B cell (primary cell): ENCODE results near the gene CTNNA1. TPM values are rescaled to one million over a fixed set of nuclear protein-coding genes. Genes with fewer than 3 reads are reported as not detected.

Source experiments
- ATAC-seq: fragments of 200-7000 bp; cut with Tn5 transposase; one replicate; pipeline ENCODE4 v1.10.0; 2021; ENCODE audit warnings: low read depth, mild to moderate bottlenecking, moderate number of reproducible peaks, moderate library complexity
- CTCF ChIA-PET: fragments of 350-600 bp; sonication (Branson Sonifier 250); formaldehyde crosslinking; loops from one replicate; lab custom pipeline; 2021; ENCODE audit warnings: antibody characterized with exemption, inconsistent platforms; lab: Charles Lee
- POLR2A ChIA-PET: fragments of 350-600 bp; sonication (Branson Sonifier 250); formaldehyde crosslinking; loops from one replicate; lab custom pipeline; 2021; ENCODE audit warnings: antibody characterized with exemption; lab: Charles Lee
- DNase-seq: peaks from one replicate; pipeline ENCODE4 v3.0.0; 2013
- H2AFZ ChIP-seq: 2 replicates; pipeline ENCODE4 v1.6.1; 2012; ENCODE audit warnings: mild to moderate bottlenecking, low read depth, low read length; ENCODE audit not compliant: insufficient read depth, poor library complexity, severe bottlenecking
- H3K27ac ChIP-seq, 2 donors: 1 replicate in 1 of 2; 2 replicates in 1 of 2; pipeline ENCODE4 v1.5.1; 2012 to 2013; ENCODE audit warnings: low read length in 2 of 2, mild to moderate bottlenecking in 2 of 2, moderate library complexity in 1 of 2
- H3K27me3 ChIP-seq, 4 experiments: fragments of 200-600 bp in 1 of 4; sonication (generic) in 1 of 4; replicated peaks in 1 of 4; 1 replicate in 2 of 4; 2 replicates in 2 of 4; pipeline versions ENCODE4 v1.6.1 to v1.7.0; 2013 to 2016; ENCODE audit warnings: low read length in 3 of 4, mild to moderate bottlenecking in 2 of 4, mixed read lengths in 1 of 4, moderate library complexity in 1 of 4; ENCODE audit not compliant: insufficient read depth in 4 of 4, control insufficient read depth in 3 of 4; ENCODE audit errors: control extremely low read depth in 1 of 4
- H3K36me3 ChIP-seq, 2 experiments: replicated peaks in 1 of 2; 1 replicate in 1 of 2; 2 replicates in 1 of 2; pipeline versions ENCODE4 v1.6.1 to v1.7.1; 2013; ENCODE audit warnings: low read length in 1 of 2; ENCODE audit not compliant: insufficient read depth in 2 of 2, control insufficient read depth in 1 of 2; ENCODE audit errors: control extremely low read depth in 1 of 2, extremely low read depth in 1 of 2
- H3K4me1 ChIP-seq, 2 donors: fragments of 200-600 bp in 1 of 2; sonication (generic) in 1 of 2; 1 replicate in 1 of 2; 2 replicates in 1 of 2; pipeline versions ENCODE4 v1.5.1 to v1.6.1; 2013 to 2017; ENCODE audit warnings: low read length in 2 of 2; ENCODE audit not compliant: control insufficient read depth in 2 of 2, insufficient read depth in 2 of 2
- H3K4me2 ChIP-seq: replicated peaks from 2 replicates; pipeline ENCODE3; 2012; ENCODE audit warnings: mild to moderate bottlenecking, low read depth, low read length; ENCODE audit not compliant: poor library complexity, severe bottlenecking
- H3K4me3 ChIP-seq, 5 experiments: fragments of 200-600 bp in 1 of 5; sonication (generic) in 1 of 5; 1 replicate in 3 of 5; 2 replicates in 2 of 5; pipeline versions ENCODE4 v1.5.1 to v1.7.0; 2011 to 2016; ENCODE audit warnings: low read length in 4 of 5, mild to moderate bottlenecking in 4 of 5, low read depth in 2 of 5, control low read depth in 1 of 5, moderate library complexity in 1 of 5; ENCODE audit not compliant: insufficient read depth in 1 of 5; ENCODE audit errors: control extremely low read depth in 1 of 5, extremely low read depth in 1 of 5
- H3K79me2 ChIP-seq: fragments of 200-600 bp; sonication (generic); one replicate; pipeline ENCODE4 v1.6.0; 2016; ENCODE audit warnings: low read length; ENCODE audit not compliant: control insufficient read depth, insufficient read depth
- H3K9ac ChIP-seq: fragments of 200-600 bp; sonication (generic); 2 replicates; pipeline ENCODE4 v1.6.1; 2017; ENCODE audit warnings: mild to moderate bottlenecking, low read length, moderate library complexity
- H3K9me3 ChIP-seq, 3 donors: one replicate each; pipeline versions ENCODE4 v1.6.1 to v1.7.1; 2013; ENCODE audit warnings: low read length in 2 of 3; ENCODE audit not compliant: control insufficient read depth in 2 of 3, insufficient read depth in 1 of 3; ENCODE audit errors: control extremely low read depth in 1 of 3
- H4K20me1 ChIP-seq: 2 replicates; pipeline ENCODE4 v1.6.0; 2012; ENCODE audit warnings: mild to moderate bottlenecking, low read length; ENCODE audit not compliant: insufficient read depth, control insufficient read depth, poor library complexity, severe bottlenecking
- H3K27ac Mint-ChIP-seq: one replicate; pipeline ENCODE4 v1.8.0; 2021; ENCODE audit warnings: mixed read lengths
- H3K27me3 Mint-ChIP-seq: one replicate; pipeline ENCODE4 v1.8.0; 2021; ENCODE audit warnings: mixed read lengths
- H3K4me1 Mint-ChIP-seq: one replicate; pipeline ENCODE4 v1.8.0; 2021; ENCODE audit warnings: mixed read lengths
- H3K4me3 Mint-ChIP-seq: one replicate; pipeline ENCODE4 v1.8.0; 2021; ENCODE audit warnings: mixed read lengths
- H3K9me3 Mint-ChIP-seq: one replicate; pipeline ENCODE4 v1.8.0; 2022; ENCODE audit warnings: mixed read lengths; ENCODE audit not compliant: insufficient read depth
- CTCF ChIP-seq: fragments of 200-600 bp; IDR thresholded peaks from one replicate; pipeline ENCODE4 v1.8.0; 2022; ENCODE audit warnings: antibody characterized with exemption, mild to moderate bottlenecking
- EZH2 ChIP-seq: IDR thresholded peaks from 2 replicates; pipeline ENCODE4 v1.6.1; 2012; ENCODE audit warnings: borderline replicate concordance, low read depth, mild to moderate bottlenecking, moderate library complexity, low read length; ENCODE audit not compliant: insufficient read depth, poor library complexity, severe bottlenecking
- WGBS: methylation state at CpG from one replicate; pipeline ENCODE4 v1.1.5; 2013; ENCODE audit warnings: missing lambda C conversion rate; ENCODE audit not compliant: insufficient coverage; 5-methylcytosine and 5-hydroxymethylcytosine counted together
- intact Hi-C: fragments of 100-400 bp; cut with micrococcal nuclease; formaldehyde crosslinking; loops from one replicate; pipeline ENCODE4 v1.10.0; 2022
- polyA plus RNA-seq: library from polyadenylated mRNA; depleted of rRNA; stranded (reverse); fragments of >200 nt; gene quantifications from 2 replicates; pipeline ENCODE4 v1.2.3, GENCODE V29; 2012
- total RNA-seq, 2 donors: library from RNA; stranded (reverse); fragments of 120-200 nt in 1 of 2; gene quantifications; 1 replicate in 1 of 2; 2 replicates in 1 of 2; pipeline versions ENCODE4 v1.2.3 to v1.2.4, GENCODE V29; 2013 to 2022

CTNNA1 gene
- total and polyA plus RNA-seq, 2 donors (not counting 1 experiment from before 2014, with no cell fraction given) = 22.7 to 96.0 TPM

- Histone ChIP-seq H3K4me1 (no peaks in the 10 kb centered on the region), H3K9ac (no peak overlapping the region), H3K4me3 (no peak overlapping the region), H3K27ac (no peak overlapping the region), H3K79me2 (no peaks in the 10 kb centered on the region), H3K36me3 (peaks cover 0 to 14% of the 10 kb centered on the region in 2 experiments), H3K4me2 (no peak overlapping the region), H2AFZ (no peak overlapping the region), H3K9me3 (no peaks in the 10 kb centered on the region), H4K20me1 (no peaks in the 10 kb centered on the region), H3K27me3 (no peaks in the 10 kb centered on the region)
- WGBS = 100% methylated on average over 1 of the region's 2 CpGs
- Mint-ChIP-seq H3K27ac (no peak overlapping the region), H3K4me3 (no peak overlapping the region), H3K9me3 (no peaks in the 10 kb centered on the region), H3K27me3 (no peaks in the 10 kb centered on the region), H3K4me1 (no peaks in the 10 kb centered on the region)
- DNase-seq (no peak), ATAC-seq (no peak)
- POLR2A ChIA-PET = no interaction called here
- CTCF ChIA-PET = interaction anchor here (0.7 kb wide), 1 partner anchor 9 kb away, joined by 3 read pairs; no protein-coding TSS in a partner anchor
- intact Hi-C loops = no loop called here
- TF ChIP-seq CTCF (no peak), EZH2 (no peak)
These were observed 183.7 kb downstream of the CTNNA1 start for GRCh38 chr5:138936968-138937345.

GRCh38 chr5:138937392-138938387, 184.5 kb downstream of the CTNNA1 start:
- intact Hi-C loops = no loop called here
- Histone ChIP-seq H3K9me3 (no peaks in the 10 kb centered on the region), H3K9ac (no peak overlapping the region), H3K27me3 (no peaks in the 10 kb centered on the region), H3K36me3 (peaks cover 0 to 6% of the 10 kb centered on the region in 2 experiments), H3K27ac (no peak overlapping the region), H3K4me2 (no peak overlapping the region), H2AFZ (no peak overlapping the region), H4K20me1 (no peaks in the 10 kb centered on the region), H3K79me2 (no peaks in the 10 kb centered on the region), H3K4me3 (no peak overlapping the region), H3K4me1 (no peaks in the 10 kb centered on the region)
- H3K9me3 Mint-ChIP-seq = no peaks in the 10 kb centered on the region
- ATAC-seq (no peak), DNase-seq (no peak)
- ChIA-PET CTCF (interaction anchor here (0.7 kb wide), 2 partner anchors 10 to 92 kb away, joined by 3 read pairs; no protein-coding TSS in a partner anchor), POLR2A (no interaction called here)
- H3K4me1 Mint-ChIP-seq = no peaks in the 10 kb centered on the region
- H3K27ac Mint-ChIP-seq = no peak overlapping the region
- WGBS = 96% methylated on average over 25 of the region's 25 CpGs
- H3K4me3 Mint-ChIP-seq = no peak overlapping the region
- no peak for TF ChIP-seq CTCF
- TF ChIP-seq EZH2 = no peak
- H3K27me3 Mint-ChIP-seq = no peaks in the 10 kb centered on the region
